ENCODE measurements around the gene FBN1.

GRCh38 chr15:48616216-48616615 is 29.3 kb downstream of the FBN1 start:
- no peak for TF ChIP-seq POLR2A (IDR thresholded peaks at IDR 0.05)
- TF ChIP-seq CTCF (IDR thresholded peaks at IDR 0.05), result no peak
